Psoas muscle (tissue), 8 donors: ENCODE results near the gene SYN1. TPM values are rescaled to one million over a fixed set of nuclear protein-coding genes. Genes with fewer than 3 reads are reported as not detected.

Experiments
- ATAC-seq, 4 donors: fragments of 200-7000 bp; cut with Tn5 transposase; one replicate each; pipeline ENCODE4 v1.9.1; 2020; ENCODE audit warnings: moderate library complexity in 3 of 4, mild to moderate bottlenecking in 2 of 4
- DNase-seq, 2 donors: peaks; one replicate each; pipeline ENCODE4 v3.0.0-alpha.2; 2020
- H3K27ac ChIP-seq: fragments of 200-600 bp; one replicate; pipeline ENCODE4 v1.8.0; 2022
- H3K27me3 ChIP-seq, 3 donors: fragments of 200-600 bp in 1 of 3; one replicate each; pipeline versions ENCODE4 v1.6.1 to v1.8.0; 2013 to 2022; ENCODE audit warnings: low read length in 2 of 3, mild to moderate bottlenecking in 2 of 3, moderate library complexity in 1 of 3; ENCODE audit not compliant: insufficient read depth in 3 of 3
- H3K36me3 ChIP-seq, 2 donors: fragments of 200-600 bp in 1 of 2; one replicate each; pipeline versions ENCODE4 v1.6.1 to v1.8.0; 2013 to 2022; ENCODE audit warnings: low read depth in 1 of 2, mild to moderate bottlenecking in 1 of 2, moderate library complexity in 1 of 2; ENCODE audit not compliant: insufficient read depth in 1 of 2
- H3K4me1 ChIP-seq: fragments of 200-600 bp; one replicate; pipeline ENCODE4 v1.8.0; 2022
- H3K4me3 ChIP-seq: fragments of 200-600 bp; one replicate; pipeline ENCODE4 v1.8.0; 2022; ENCODE audit warnings: mild to moderate bottlenecking
- H3K9me3 ChIP-seq: fragments of 200-600 bp; one replicate; pipeline ENCODE4 v1.8.0; 2022
- CTCF ChIP-seq: fragments of 200-600 bp; IDR thresholded peaks from one replicate; pipeline ENCODE4 v1.8.0; 2022; ENCODE audit warnings: antibody characterized with exemption
- WGBS, 3 donors: extraction: QIAGEN DNeasy Blood & Tissue Kit; methylation state at CpG; one replicate each; pipeline versions ENCODE4 v1.1.6 to v1.1.7; 2013; 5-methylcytosine and 5-hydroxymethylcytosine counted together
- intact Hi-C, 2 donors: fragments of 100-400 bp; cut with DNase I; formaldehyde crosslinking; loops; one replicate each; pipeline versions ENCODE4 v1.11.0 to v1.14.2; 2022
- polyA plus RNA-seq, 3 donors: library from polyadenylated mRNA; stranded (reverse); fragments of 200-250 nt; gene quantifications; one replicate each; pipeline ENCODE4 v1.2.3, GENCODE V29; 2013
- total RNA-seq, 4 donors: library from RNA; stranded (reverse); fragmentation: NEBNext Ultra II Directional in 2 of 4; extraction: Animal tissue kit (Norgen Biotek cat#: 25700) in 2 of 4; gene quantifications; one replicate each; pipeline versions ENCODE4 v1.2.1 to v1.2.4, GENCODE V29; 2021 to 2023
- donor health status: healthy with polysubstance abuse.
- donor health status: DM: no; HTN: no; CAD: no; lungs with moderate emphysema.
- donor health status: Bipolar disorder and iron deficiency.
- donor health status: healthy.
- donor health status: DM: yes; HTN: yes; CAD: no.
- donor health status: DM: no; HTN: no; CAD: no.
- donor health status: DM: no; HTN: no; CAD: no.
- donor health status: DM: yes; HTN: yes; CAD: no.

The SYN1 gene
- total and polyA plus RNA-seq, 7 donors, result 0.80 to 7.0 (median 2.3) TPM

- peaks cover 0 to 43% of the 10 kb centered on the region in 2 donors for H3K36me3 ChIP-seq
- no peaks in the 10 kb centered on the region for H3K4me1 ChIP-seq
- ATAC-seq (no peak), DNase-seq (no peak)
- WGBS, 3 donors, result 88 to 91% (median 89%) methylated on average over 13 of the region's 13 CpGs
- intact Hi-C loops, result no loop called here
- H3K9me3 ChIP-seq, result no peaks in the 10 kb centered on the region
- H3K27me3 ChIP-seq, result peaks cover 0 to 11% (median 1%) of the 10 kb centered on the region in 3 donors
- no peak overlapping the region for H3K4me3 ChIP-seq
- no peak overlapping the region for H3K27ac ChIP-seq
- TF ChIP-seq CTCF, result no peak
These were observed 47.8 kb downstream of the SYN1 start for GRCh38 chrX:47571896-47572295.

- no peak for DNase-seq
- Histone ChIP-seq H3K27me3 (peaks cover 0 to 8% (median 1%) of the 10 kb centered on the region in 3 donors), H3K27ac (no peak overlapping the region), H3K4me3 (no peak overlapping the region), H3K36me3 (peaks cover 0 to 49% of the 10 kb centered on the region in 2 donors), H3K4me1 (no peaks in the 10 kb centered on the region), H3K9me3 (no peaks in the 10 kb centered on the region)
- intact Hi-C loops, result no loop called here
- WGBS, 3 donors, result 84 to 95% (median 87%) methylated on average over 10 to 11 of the region's 11 CpGs
- no peak for TF ChIP-seq CTCF
- ATAC-seq, result no peak
These were observed 48.4 kb downstream of the SYN1 start for GRCh38 chrX:47571215-47571614.

GRCh38 chrX:47570794-47571193 is 48.9 kb downstream of the SYN1 start:
- peaks cover 0 to 4% (median 1%) of the 10 kb centered on the region in 3 donors for H3K27me3 ChIP-seq
- WGBS, 3 donors, result 88 to 96% (median 95%) methylated on average over 7 to 8 of the region's 8 CpGs
- H3K27ac ChIP-seq, result no peak overlapping the region
- TF ChIP-seq CTCF, result no peak
- H3K4me3 ChIP-seq, result no peak overlapping the region
- H3K4me1 ChIP-seq, result no peaks in the 10 kb centered on the region
- ATAC-seq, result no peak
- no peak for DNase-seq
- no peaks in the 10 kb centered on the region for H3K9me3 ChIP-seq
- intact Hi-C loops, result no loop called here
- peaks cover 0 to 54% of the 10 kb centered on the region in 2 donors for H3K36me3 ChIP-seq

- Histone ChIP-seq H3K4me3 (no peak overlapping the region), H3K27ac (no peak overlapping the region), H3K4me1 (no peaks in the 10 kb centered on the region), H3K36me3 (peaks cover 0 to 74% of the 10 kb centered on the region in 2 donors), H3K9me3 (no peaks in the 10 kb centered on the region), H3K27me3 (peaks cover 0 to 4% (median 0%) of the 10 kb centered on the region in 3 donors)
- intact Hi-C loops, result no loop called here
- DNase-seq (no peak), ATAC-seq (peak in 2 of 4 donors; percentile 35 to 48)
- peak; percentile 20 for TF ChIP-seq CTCF
- 87 to 89% (median 87%) methylated on average over 13 of the region's 13 CpGs for WGBS, 3 donors
These were observed 50.9 kb downstream of the SYN1 start for GRCh38 chrX:47568656-47569295.

- no peak overlapping the region for H3K4me3 ChIP-seq
- no peaks in the 10 kb centered on the region for H3K27me3 ChIP-seq
- no peak for DNase-seq
- no peak overlapping the region for H3K27ac ChIP-seq
- intact Hi-C loops, result no loop called here
- TF ChIP-seq CTCF, result no peak
- H3K4me1 ChIP-seq, result no peaks in the 10 kb centered on the region
- WGBS, 3 donors, result 79 to 83% (median 83%) methylated on average over 10 to 11 of the region's 11 CpGs
- no peak for ATAC-seq
- no peaks in the 10 kb centered on the region for H3K9me3 ChIP-seq
- H3K36me3 ChIP-seq, result peaks cover 5 to 76% of the 10 kb centered on the region in 2 donors
These were observed 52.8 kb downstream of the SYN1 start for GRCh38 chrX:47566841-47567240.
